M059J (cell line): ENCODE results near the gene PRKAB2. TPM values are rescaled to one million over a fixed set of nuclear protein-coding genes. Genes with fewer than 3 reads are reported as not detected.
A peak's percentile ranks its signal among the peaks of the same experiment; 100 is the strongest.

Source experiments
- DNase-seq: peaks from one replicate; pipeline ENCODE4 v3.0.0-alpha.2; 2012; ENCODE audit warnings: low read depth
- total RNA-seq: library from RNA; depleted of rRNA; stranded (reverse); fragments of >200 nt; shearing (Covaris generic); gene quantifications from 2 replicates; pipeline ENCODE4 v1.2.3, GENCODE V29; 2014; rRNA removed

PRKAB2 gene, protein sequence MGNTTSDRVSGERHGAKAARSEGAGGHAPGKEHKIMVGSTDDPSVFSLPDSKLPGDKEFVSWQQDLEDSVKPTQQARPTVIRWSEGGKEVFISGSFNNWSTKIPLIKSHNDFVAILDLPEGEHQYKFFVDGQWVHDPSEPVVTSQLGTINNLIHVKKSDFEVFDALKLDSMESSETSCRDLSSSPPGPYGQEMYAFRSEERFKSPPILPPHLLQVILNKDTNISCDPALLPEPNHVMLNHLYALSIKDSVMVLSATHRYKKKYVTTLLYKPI
- 6.7 and 18.2 TPM in 2 replicates for total RNA-seq

GRCh38 chr1:147172168-147173016 is at the start of gene PRKAB2:
TSS of gene PRKAB2 (minus strand) at chr1:147172470. CDS start at chr1:147172144, 326 bp downstream.
- DNase-seq = peak; percentile 94

DNA sequence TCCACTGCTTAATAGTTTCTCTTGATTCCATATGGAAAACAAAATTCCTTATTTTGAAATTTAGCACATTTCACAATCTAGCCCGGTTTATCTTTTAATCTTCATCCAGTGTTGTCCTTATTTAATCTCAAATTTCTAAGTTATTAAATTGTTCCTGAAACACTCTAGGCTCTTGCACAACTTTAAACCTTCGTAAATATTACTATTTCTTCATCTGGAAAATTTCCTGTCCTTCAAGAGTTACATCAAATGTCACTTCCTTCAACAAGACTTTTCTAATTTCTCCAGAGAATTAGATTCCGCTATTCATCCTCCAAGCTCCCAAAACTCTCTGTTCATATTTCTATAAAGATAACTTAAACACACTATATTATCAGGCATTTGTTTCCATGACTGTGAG is 46.3 kb upstream of the PRKAB2 start:
- no peak for DNase-seq

GRCh38 chr1:147217141-147217540 is 44.9 kb upstream of the PRKAB2 start:
- no peak for DNase-seq

GRCh38 chr1:147216124-147216523 is 43.9 kb upstream of the PRKAB2 start:
- no peak for DNase-seq

GRCh38 chr1:147215540-147215916 is 43.3 kb upstream of the PRKAB2 start:
- no peak for DNase-seq

- no peak for DNase-seq
Measured at GRCh38 chr1:147214842-147215539, 42.7 kb upstream of the PRKAB2 start.

DNA sequence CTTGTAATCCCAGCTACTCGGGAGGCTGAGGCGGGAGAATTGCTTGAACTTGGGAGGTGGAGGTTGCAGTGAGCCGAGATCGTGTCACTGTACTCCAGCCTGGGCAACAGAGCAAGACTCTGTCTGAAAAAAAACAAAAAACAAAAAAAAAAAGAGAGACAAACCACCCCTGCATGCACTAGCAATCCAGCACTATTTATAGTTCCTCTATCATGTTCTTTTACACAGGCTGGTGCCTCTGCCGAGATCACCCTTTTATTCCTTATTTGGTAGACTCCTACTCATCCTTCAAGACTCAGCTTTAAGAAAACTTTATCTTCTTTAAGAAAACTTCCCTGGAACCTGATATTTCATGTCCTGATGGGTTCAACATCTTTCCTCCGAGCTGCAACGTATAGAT is 42.1 kb upstream of the PRKAB2 start:
- DNase-seq = no peak

GRCh38 chr1:147213271-147213670 is 41.0 kb upstream of the PRKAB2 start:
- DNase-seq = no peak

GRCh38 chr1:147211577-147211976 is 39.3 kb upstream of the PRKAB2 start:
- no peak for DNase-seq

DNA sequence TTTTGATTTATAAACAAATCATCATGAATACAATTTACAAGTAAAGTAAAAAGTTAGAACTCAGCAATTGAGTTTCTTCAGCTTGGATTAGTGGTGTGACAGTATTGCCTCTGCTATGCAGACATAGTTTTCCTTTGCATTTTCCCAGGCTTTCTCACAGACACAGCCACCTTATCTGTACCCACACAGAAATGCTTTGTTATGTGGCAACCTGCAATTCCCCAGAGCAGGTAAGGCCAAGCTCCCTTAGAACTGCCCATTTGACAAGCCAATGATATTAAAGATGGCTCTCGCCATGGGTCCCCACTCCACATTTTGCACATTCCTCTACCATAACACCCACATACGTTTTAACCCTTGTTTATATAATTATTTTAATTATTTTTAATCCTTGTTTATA is 38.7 kb upstream of the PRKAB2 start:
- DNase-seq = no peak

GRCh38 chr1:147209825-147210821 is 37.9 kb upstream of the PRKAB2 start:
- no peak for DNase-seq

DNA sequence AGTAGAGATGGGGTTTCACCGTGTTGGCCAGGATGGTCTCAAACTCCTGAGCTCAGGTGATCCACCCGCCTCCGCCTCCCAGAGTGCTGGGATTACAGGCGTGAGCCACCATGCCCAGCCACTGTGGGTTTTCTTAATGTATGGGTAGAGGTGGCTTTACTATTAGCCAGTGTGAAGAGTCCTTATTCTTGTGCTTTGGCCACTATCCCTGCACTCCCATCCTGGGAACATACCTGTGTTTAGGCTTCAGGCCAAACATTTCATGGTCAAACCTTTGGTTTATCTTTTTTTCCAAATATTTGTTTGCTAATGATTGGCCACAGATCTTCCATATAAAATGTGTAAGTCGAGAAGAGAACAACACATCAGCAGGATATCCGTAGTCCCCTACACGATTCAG is 36.3 kb upstream of the PRKAB2 start:
- DNase-seq = no peak

DNA sequence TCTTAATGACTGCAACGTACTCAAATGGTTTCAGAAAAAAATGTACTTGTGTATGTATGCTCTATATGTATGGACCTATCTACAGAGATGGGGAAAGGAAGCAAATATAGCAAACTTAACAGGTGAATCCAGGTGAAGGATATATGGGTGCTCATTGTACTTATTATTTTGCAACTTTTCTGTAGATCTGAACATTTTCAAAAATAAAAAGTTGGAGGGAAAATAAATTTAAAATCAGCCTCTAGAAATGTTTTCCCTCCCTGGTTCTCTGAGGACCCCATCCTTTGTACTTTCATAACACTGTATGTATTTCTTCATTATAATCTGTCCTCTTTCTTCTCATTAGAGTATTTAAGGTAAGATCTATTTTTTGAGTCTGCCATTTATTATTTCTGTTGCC is 34.9 kb upstream of the PRKAB2 start:
- DNase-seq = no peak

- no peak for DNase-seq
Measured at GRCh38 chr1:147204080-147204479, 31.8 kb upstream of the PRKAB2 start.

GRCh38 chr1:147202576-147202975 is 30.3 kb upstream of the PRKAB2 start:
- DNase-seq = peak; percentile 11

DNA sequence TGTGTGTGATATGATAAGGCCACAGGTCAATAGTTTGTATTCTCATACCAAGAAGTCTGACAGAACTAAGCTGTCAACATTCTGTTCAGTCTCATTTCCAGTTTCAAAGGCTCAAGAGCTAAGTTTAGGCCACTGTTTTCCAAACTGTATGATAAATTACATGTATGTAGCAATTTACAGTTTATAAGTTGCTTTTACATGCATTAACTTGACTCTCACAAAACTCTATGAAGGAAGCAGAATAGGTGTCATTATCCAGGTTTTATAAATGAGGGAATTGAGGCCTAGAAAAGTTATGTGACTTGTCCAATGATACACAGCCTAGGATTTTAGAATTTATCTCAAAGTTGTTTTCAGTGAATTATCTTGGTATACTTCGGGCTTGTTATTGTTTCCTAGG is 29.5 kb upstream of the PRKAB2 start:
- DNase-seq = no peak

GRCh38 chr1:147201276-147201675 is 29.0 kb upstream of the PRKAB2 start:
- peak; percentile 54 for DNase-seq

GRCh38 chr1:147197324-147197723 is 25.1 kb upstream of the PRKAB2 start:
- peak; percentile 2 for DNase-seq

- no peak for DNase-seq
Measured at GRCh38 chr1:147189514-147189913, 17.2 kb upstream of the PRKAB2 start.

DNA sequence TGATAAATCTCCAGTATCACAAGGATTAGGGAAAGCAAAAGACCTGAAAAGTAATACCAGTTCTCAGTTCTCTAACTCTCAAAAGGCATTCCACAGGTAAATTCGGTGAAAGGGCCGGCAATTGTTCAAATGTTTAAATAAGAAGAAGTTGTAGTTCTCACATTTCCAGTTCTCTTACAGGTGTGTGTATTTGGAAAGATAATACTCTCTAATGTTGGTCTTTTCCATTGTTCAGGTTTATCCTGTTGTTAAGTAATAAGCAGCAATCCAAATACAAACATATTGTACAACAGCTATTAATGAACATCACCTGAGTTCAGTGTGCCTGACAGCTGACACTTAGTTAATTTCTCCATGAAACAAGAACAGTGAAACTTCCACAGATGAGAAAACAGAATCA is 13.2 kb upstream of the PRKAB2 start:
- no peak for DNase-seq
